ENCODE data around the gene LDHD. TPM values are rescaled to one million over a fixed set of nuclear protein-coding genes. Genes with fewer than 3 reads are reported as not detected.

LDHD gene
- total and polyA plus RNA-seq, 12 donors = 2.4 to 46.0 (median 19.6) TPM

- H3K9me3 ChIP-seq (replicated peaks in 1 of 3) = no peaks in the 10 kb centered on the region
- intact Hi-C loops (cut with DNase I) = no loop called here
- TF ChIP-seq POLR2A (IDR thresholded peaks at IDR 0.05) = no peak
- no peak for TF ChIP-seq CTCF (IDR thresholded peaks at IDR 0.05)
- no peaks in the 10 kb centered on the region for H3K27me3 ChIP-seq
- no peaks in the 10 kb centered on the region for H3K36me3 ChIP-seq (replicated peaks in 1 of 2)
- no peak overlapping the region for H3K4me3 ChIP-seq
- peak overlapping the region in 2 of 5 donors; percentile 50 to 52 for H3K27ac ChIP-seq
- H3K4me1 ChIP-seq (replicated peaks in 1 of 2) = peaks cover 0 to 29% of the 10 kb centered on the region in 2 donors
- WGBS, 4 donors = 70 to 83% (median 79%) methylated on average over 6 to 8 of the region's 8 CpGs
- DNase-seq = no peak
These were observed 17.4 kb downstream of the LDHD start for GRCh38 chr16:75099075-75099667.

DNA sequence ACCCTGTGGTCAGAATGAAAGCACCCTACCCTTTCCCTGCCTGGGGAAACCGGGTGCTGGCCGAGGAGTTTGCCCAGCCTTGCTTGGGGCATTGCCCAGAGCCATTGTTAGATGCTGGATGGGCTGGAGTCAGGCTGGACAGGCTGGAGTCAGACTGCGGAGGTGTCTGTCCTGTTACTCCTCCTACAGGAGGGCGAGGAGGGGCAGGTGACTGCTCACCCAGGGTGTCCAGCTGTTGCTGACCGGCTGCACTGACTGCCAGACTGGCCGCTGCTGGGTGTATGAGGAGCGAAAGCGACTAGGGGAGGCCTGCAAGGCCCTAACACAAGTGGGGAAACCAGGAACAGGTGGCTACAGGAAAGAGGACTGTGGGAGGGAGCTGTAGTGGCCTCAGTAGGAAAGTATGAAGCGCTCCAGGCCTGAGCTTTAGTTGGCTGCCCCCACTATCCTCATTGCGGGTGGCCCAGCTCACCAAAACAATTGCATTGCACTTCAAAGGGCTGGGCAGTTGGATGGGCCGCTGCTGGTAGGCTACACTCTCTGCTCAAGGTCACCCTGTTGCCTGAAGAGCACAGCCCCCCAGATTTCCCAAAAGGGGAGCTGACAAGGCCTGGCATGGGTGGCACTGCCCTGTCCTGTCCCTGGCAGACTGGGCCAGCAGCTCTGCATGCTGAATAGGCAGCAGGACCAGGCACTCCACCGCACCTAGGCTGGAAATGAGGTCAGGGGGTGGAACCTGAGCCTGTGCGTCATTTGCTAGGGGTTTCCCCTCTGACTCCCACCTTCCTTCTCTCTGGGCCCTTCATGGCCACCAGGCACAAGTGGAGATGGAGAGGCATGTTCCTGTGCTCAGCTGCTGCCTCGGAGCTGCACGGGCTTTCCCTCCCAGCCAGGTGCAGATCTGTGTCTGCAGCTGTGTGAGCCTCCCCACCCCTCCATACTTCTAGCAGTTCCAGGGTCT, 18.4 kb downstream of the LDHD start:
- H3K27ac ChIP-seq = peak overlapping the region in 2 of 5 donors; percentile 50 to 52
- intact Hi-C loops (cut with DNase I) = no loop called here

GRCh38 chr16:75097191-75097761, 19.3 kb downstream of the LDHD start:
- WGBS, 4 donors = 89 to 96% (median 92%) methylated on average over 9 to 10 of the region's 10 CpGs
- TF ChIP-seq POLR2A (IDR thresholded peaks at IDR 0.05) (no peak), CTCF (IDR thresholded peaks at IDR 0.05) (no peak)
- H3K9me3 ChIP-seq (replicated peaks in 1 of 3) = no peaks in the 10 kb centered on the region
- no peak overlapping the region for H3K4me3 ChIP-seq
- peak overlapping the region in 1 of 5 donors; percentile 52 for H3K27ac ChIP-seq
- H3K36me3 ChIP-seq (replicated peaks in 1 of 2) = no peaks in the 10 kb centered on the region
- no peak for DNase-seq
- H3K27me3 ChIP-seq = no peaks in the 10 kb centered on the region
- H3K4me1 ChIP-seq (replicated peaks in 1 of 2) = peaks cover 0 to 29% of the 10 kb centered on the region in 2 donors
- intact Hi-C loops (cut with DNase I) = no loop called here

More for the DNA sequence above, 18.4 kb downstream of the LDHD start:
- peaks cover 0 to 29% of the 10 kb centered on the region in 2 donors for H3K4me1 ChIP-seq (replicated peaks in 1 of 2)
- H3K36me3 ChIP-seq (replicated peaks in 1 of 2) = no peaks in the 10 kb centered on the region
- no peaks in the 10 kb centered on the region for H3K9me3 ChIP-seq (replicated peaks in 1 of 3)
- WGBS, 4 donors = 68 to 90% (median 75%) methylated on average over 7 to 15 of the region's 15 CpGs
- no peaks in the 10 kb centered on the region for H3K27me3 ChIP-seq
- TF ChIP-seq POLR2A (IDR thresholded peaks at IDR 0.05) (no peak), CTCF (IDR thresholded peaks at IDR 0.05) (no peak)
- peak in 5 of 7 donors; percentile 30 to 62 (median 58) for DNase-seq
- H3K4me3 ChIP-seq = no peak overlapping the region

DNA sequence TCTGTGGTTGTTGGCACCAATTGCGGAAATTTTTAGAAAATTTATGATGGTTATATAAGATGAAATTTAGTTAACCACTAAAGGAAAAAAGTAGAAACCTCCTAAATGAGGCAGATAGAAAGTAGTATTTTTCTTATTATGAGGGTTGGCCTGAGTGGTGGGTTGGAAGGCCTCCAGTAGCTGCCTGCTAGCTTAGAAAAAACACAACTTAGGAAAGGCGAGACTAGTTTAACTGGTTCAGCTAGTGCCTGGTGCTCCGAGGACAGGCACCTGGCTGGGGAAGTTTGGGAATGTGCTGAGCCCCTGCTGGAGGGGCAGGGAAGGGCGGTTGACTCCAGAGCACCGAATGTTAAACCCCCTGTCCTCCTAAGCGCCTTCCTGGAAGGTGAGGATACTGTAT, 19.9 kb downstream of the LDHD start:
- intact Hi-C loops (cut with DNase I) = no loop called here
- H3K9me3 ChIP-seq (replicated peaks in 1 of 3) = no peaks in the 10 kb centered on the region
- no peak for DNase-seq
- H3K36me3 ChIP-seq (replicated peaks in 1 of 2) = no peaks in the 10 kb centered on the region
- no peak overlapping the region for H3K27ac ChIP-seq
- H3K4me1 ChIP-seq (replicated peaks in 1 of 2) = peaks cover 0 to 29% of the 10 kb centered on the region in 2 donors
- H3K4me3 ChIP-seq = no peak overlapping the region
- H3K27me3 ChIP-seq = no peaks in the 10 kb centered on the region
- TF ChIP-seq POLR2A (IDR thresholded peaks at IDR 0.05) (no peak), CTCF (IDR thresholded peaks at IDR 0.05) (no peak)
- WGBS, 4 donors = 81 to 88% (median 87%) methylated on average over 6 of the region's 6 CpGs
